Measurements from ENCODE around the gene MIOX. TPM values are rescaled to one million over a fixed set of nuclear protein-coding genes. Genes with fewer than 3 reads are reported as not detected.

The MIOX gene
- total and polyA plus RNA-seq, 9 of the 15 experiments (the other 6 are each of a cell fraction or from before 2014, with no cell fraction given) = 0.08 TPM; not detected in 8

- TF ChIP-seq TEAD1 (CRISPR knock-in tag; IDR thresholded peaks at IDR 0.05) = no peak
These were observed 40.6 kb upstream of the MIOX start (continued) for GRCh38 chr22:50445880-50446707.

DNA sequence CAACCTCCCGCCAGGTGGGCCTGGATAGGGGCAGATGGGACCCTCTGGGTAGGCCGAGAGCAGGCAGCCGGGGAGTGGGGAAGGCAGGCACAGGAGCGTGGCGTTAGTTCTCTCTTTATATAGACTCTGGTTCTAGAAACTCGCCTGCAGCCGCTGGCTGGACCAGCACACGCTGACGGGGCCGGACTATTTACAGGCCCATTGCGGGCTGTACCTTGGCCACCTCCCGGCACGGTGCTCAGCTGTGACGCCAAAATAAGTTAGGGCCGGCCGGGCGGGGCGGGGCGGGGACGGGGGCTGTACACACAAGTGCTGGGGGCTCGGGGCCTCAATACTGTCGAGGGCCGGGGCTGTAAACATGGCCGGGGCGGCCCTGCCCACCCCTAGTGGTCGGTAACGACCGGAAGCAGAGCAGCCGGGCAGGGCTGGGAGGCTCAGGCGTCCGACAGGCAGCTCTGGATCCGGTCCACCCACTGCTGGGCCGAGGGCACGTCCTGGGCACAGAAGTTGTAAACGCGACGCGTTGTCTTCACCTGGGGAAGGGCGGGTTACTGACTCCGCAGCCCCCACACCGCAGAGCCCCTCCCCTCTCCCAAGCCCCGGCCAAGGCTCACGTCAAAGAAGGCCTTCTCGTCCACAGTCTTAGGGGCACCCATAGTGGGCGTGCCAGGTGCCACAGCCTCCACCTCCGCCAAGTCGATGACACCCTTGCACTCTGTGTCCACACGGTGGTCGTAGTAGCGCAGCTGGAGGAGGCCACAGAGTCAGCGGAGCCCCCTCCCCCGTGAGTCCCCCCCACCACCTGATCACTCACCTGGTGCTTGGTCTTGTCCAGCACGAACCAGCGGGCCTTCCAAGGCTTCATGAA, 39.7 kb upstream of the MIOX start:
- WGBS (ENCODE audit: insufficient coverage, low coverage, missing lambda C conversion rate) = 92% methylated on average over 14 of the region's 54 CpGs
- H3K27ac ChIP-seq (ENCODE audit: extremely low read depth, low read depth, low read length) = no peak overlapping the region
- BruUV-seq (replicated peaks) = no TSS peak
- H3K4me2 ChIP-seq (ENCODE audit: insufficient read depth, low read length) = no peak overlapping the region
- H3K27me3 ChIP-seq (ENCODE audit: control insufficient read depth in 2 of 2, insufficient read depth in 2 of 2, low read length in 2 of 2) = no peaks in the 10 kb centered on the region
- TF ChIP-seq SUPT5H (IDR thresholded peaks at IDR 0.05) (0 out of 2 replicates have a peak, but pooled peaks have one; percentile 5), WHSC1 (IDR thresholded peaks at IDR 0.05; ENCODE audit: low read length) (no peak), POLR2G (IDR thresholded peaks at IDR 0.05; ENCODE audit: low read depth, low read length) (peak; percentile 41), RBFOX2 (IDR thresholded peaks at IDR 0.05; ENCODE audit: low read depth, low read length) (0 out of 2 replicates have a peak, but pooled peaks have one; percentile 24)
- CTCF ChIA-PET (ENCODE audit: low intra/inter-chr PET ratio) = no interaction called here
- peaks cover 48% of the 10 kb centered on the region; the same call in 1 of the 3 replicates for H3K36me3 ChIP-seq (ENCODE audit: control insufficient read depth, insufficient read depth, low read length)
- POLR2A ChIA-PET = no interaction called here
- H3K4me3 ChIP-seq = no peak overlapping the region
- no peak overlapping the region for H3K9ac ChIP-seq (ENCODE audit: insufficient read depth in 1 of 2, low read depth in 2 of 2, low read length in 2 of 2)
- no peaks in the 10 kb centered on the region for H4K20me1 ChIP-seq (replicated peaks; ENCODE audit: control insufficient read depth, insufficient read depth, low read length)
- no peaks in the 10 kb centered on the region for H3K9me3 ChIP-seq (replicated peaks; ENCODE audit: control insufficient read depth, insufficient read depth, low read depth, low read length)
- DNase-seq (ENCODE audit: extremely low read depth in 1 of 4, low spot score in 3 of 4) (no peak), FAIRE-seq (no peak), ATAC-seq (no peak)
- H3K9me1 ChIP-seq (ENCODE audit: control insufficient read depth, insufficient read depth, low read length) = peaks cover 2% of the 10 kb centered on the region
- H3K4me1 ChIP-seq (replicated peaks in 1 of 2; ENCODE audit: control insufficient read depth in 2 of 2, insufficient read depth in 2 of 2, low read length in 2 of 2) = peaks cover 0 to 37% of the 10 kb centered on the region in 2 experiments; a peak in 2 of 5 replicates
- H3K79me2 ChIP-seq (ENCODE audit: control insufficient read depth, insufficient read depth, low read length) = no peaks in the 10 kb centered on the region
- no peak overlapping the region for H2AFZ ChIP-seq (ENCODE audit: low read depth, low read length)
- in situ Hi-C loops (cut with MboI) = no loop called here
- intact Hi-C loops (cut with micrococcal nuclease) = no loop called here
